GM23338 (cell line): ENCODE measurements around the gene CCDC92B. TPM values are rescaled to one million over a fixed set of nuclear protein-coding genes. Genes with fewer than 3 reads are reported as not detected.

Source experiments
- ATAC-seq: fragments of 200-7000 bp; cut with Tn5 transposase; 3 replicates; pipeline ENCODE4 v1.9.1; 2020
- DNase-seq: peaks from one replicate; pipeline ENCODE4 v3.0.0-alpha.2; 2015; ENCODE audit warnings: low spot score
- H2AFZ ChIP-seq: fragments of 200-600 bp; sonication (generic); 2 replicates; pipeline ENCODE4 v1.8.0; 2016; ENCODE audit warnings: antibody characterized with exemption, mild to moderate bottlenecking, moderate library complexity
- H3F3A ChIP-seq: fragments of 200-600 bp; sonication (generic); replicated peaks from 2 replicates; pipeline ENCODE4 v1.8.0; 2017; ENCODE audit warnings: antibody characterized with exemption, mixed run types, low read depth
- H3K27ac ChIP-seq: fragments of 200-600 bp; sonication (generic); 2 replicates; pipeline ENCODE4 v1.6.1; 2016; ENCODE audit warnings: low read depth
- H3K27me3 ChIP-seq: fragments of 200-600 bp; sonication (generic); 2 replicates; pipeline ENCODE4 v1.8.0; 2016; ENCODE audit warnings: mild to moderate bottlenecking, mixed run types, moderate library complexity; ENCODE audit not compliant: insufficient read depth
- H3K36me3 ChIP-seq: fragments of 200-600 bp; sonication (generic); 2 replicates; pipeline ENCODE4 v1.8.0; 2016; ENCODE audit warnings: mild to moderate bottlenecking; ENCODE audit not compliant: insufficient read depth
- H3K4me1 ChIP-seq: fragments of 200-600 bp; sonication (generic); 2 replicates; pipeline ENCODE4 v1.8.0; 2016; ENCODE audit warnings: mild to moderate bottlenecking, moderate library complexity; ENCODE audit not compliant: insufficient read depth
- H3K4me2 ChIP-seq: fragments of 200-600 bp; sonication (generic); 2 replicates; pipeline ENCODE4 v1.7.1; 2017; ENCODE audit warnings: mixed run types
- H3K4me3 ChIP-seq: fragments of 200-600 bp; sonication (generic); 2 replicates; pipeline ENCODE4 v1.6.1; 2016; ENCODE audit warnings: mixed run types
- H3K79me2 ChIP-seq: fragments of 200-600 bp; sonication (generic); replicated peaks from 2 replicates; pipeline ENCODE4 v1.8.0; 2017; ENCODE audit warnings: mild to moderate bottlenecking; ENCODE audit not compliant: insufficient read depth
- H3K9me2 ChIP-seq: fragments of 200-600 bp; sonication (generic); 2 replicates; pipeline ENCODE4 v1.8.0; 2017; ENCODE audit not compliant: insufficient read depth
- H4K20me1 ChIP-seq: fragments of 200-600 bp; sonication (generic); replicated peaks from 2 replicates; pipeline ENCODE4 v1.8.0; 2017; ENCODE audit warnings: mild to moderate bottlenecking; ENCODE audit not compliant: insufficient read depth
- H3K27ac Mint-ChIP-seq: 2 replicates; pipeline ENCODE4 v1.8.0; 2020; ENCODE audit warnings: inconsistent platforms, mild to moderate bottlenecking, moderate library complexity, mixed read lengths
- H3K27me3 Mint-ChIP-seq: 3 replicates; pipeline ENCODE4 v1.8.0; 2022; ENCODE audit warnings: low read depth, mild to moderate bottlenecking, moderate library complexity, mixed read lengths, inconsistent platforms; ENCODE audit not compliant: insufficient read depth, poor library complexity
- H3K36me3 Mint-ChIP-seq: 3 replicates; pipeline ENCODE4 v1.8.0; 2021; ENCODE audit warnings: low read depth, mild to moderate bottlenecking, inconsistent platforms, moderate library complexity, mixed read lengths
- H3K4me1 Mint-ChIP-seq: 3 replicates; pipeline ENCODE4 v1.8.0; 2020; ENCODE audit warnings: mild to moderate bottlenecking, inconsistent platforms, mixed read lengths
- H3K4me3 Mint-ChIP-seq: 3 replicates; pipeline ENCODE4 v1.8.0; 2021; ENCODE audit warnings: moderate library complexity, mild to moderate bottlenecking, inconsistent platforms, mixed read lengths
- H3K9me3 Mint-ChIP-seq: 3 replicates; pipeline ENCODE4 v1.8.0; 2020; ENCODE audit warnings: moderate library complexity, mild to moderate bottlenecking, inconsistent platforms, mixed read lengths
- CREB1 ChIP-seq: fragments of 250-450 bp; sonication (Bioruptor Pico); IDR thresholded peaks from 2 replicates; pipeline ENCODE4 v1.5.0; 2020; ENCODE audit warnings: low read depth, mild to moderate bottlenecking, moderate library complexity
- ETS1 ChIP-seq: IDR thresholded peaks from 2 replicates; pipeline ENCODE4 v1.6.1; 2016; ENCODE audit warnings: antibody characterized with exemption
- EZH2 ChIP-seq: fragments of 200-600 bp; sonication (generic); IDR thresholded peaks from one replicate; pipeline ENCODE4 v1.8.0; 2017; ENCODE audit warnings: antibody characterized with exemption, mild to moderate bottlenecking, low read depth; ENCODE audit not compliant: unreplicated experiment
- EZH2phosphoT487 ChIP-seq: fragments of 200-600 bp; sonication (generic); IDR thresholded peaks from one replicate; pipeline ENCODE4 v1.8.1; 2018; ENCODE audit warnings: antibody characterized with exemption; ENCODE audit not compliant: unreplicated experiment
- JUNB ChIP-seq: IDR thresholded peaks from one replicate; pipeline ENCODE4 v1.6.1; 2016; ENCODE audit warnings: antibody characterized with exemption; ENCODE audit not compliant: unreplicated experiment
- NANOG ChIP-seq: IDR thresholded peaks from 2 replicates; pipeline ENCODE4 v1.6.1; 2016; ENCODE audit warnings: antibody characterized with exemption, borderline replicate concordance
- REST ChIP-seq: IDR thresholded peaks from one replicate; pipeline ENCODE4 v1.6.1; 2018; ENCODE audit warnings: antibody characterized with exemption; ENCODE audit not compliant: unreplicated experiment
- ZNF114 ChIP-seq: fragments of 250-450 bp; sonication (Bioruptor Pico); IDR thresholded peaks from 2 replicates; pipeline ENCODE4 v1.5.0; 2020; ENCODE audit warnings: mild to moderate bottlenecking, moderate library complexity
- ZNF462 ChIP-seq: fragments of 250-450 bp; sonication (Bioruptor Pico); IDR thresholded peaks from 2 replicates; pipeline ENCODE4 v1.5.0; 2020; ENCODE audit warnings: mild to moderate bottlenecking, moderate library complexity
- polyA plus RNA-seq: library from polyadenylated mRNA; unstranded; fragments of >200 nt; fragmentation: Nextera tagmentation; extraction: Ambion mirVana; gene quantifications from 2 replicates; pipeline ENCODE4 v1.2.1, GENCODE V29; 2016
- total RNA-seq: library from RNA; depleted of rRNA; stranded (reverse); fragments of >200 nt; shearing (Covaris generic); gene quantifications from 2 replicates; pipeline ENCODE4 v1.2.3, GENCODE V29; 2014

Gene CCDC92B
- total and polyA plus RNA-seq, 2 experiments from 2014 or later, result 5.7 to 9.1 TPM

GRCh38 chr17:2750721-2751120 is 1.3 kb upstream of the CCDC92B start (continued):
- TF ChIP-seq ZNF462, result no peak
- TF ChIP-seq ETS1, result no peak

GRCh38 chr17:2749784-2750181 is 331 bp upstream of the CCDC92B start:
- peaks cover 4% of the 10 kb centered on the region for H3K27me3 Mint-ChIP-seq
- peak overlapping the region; percentile 37; the same call in 1 of the 2 replicates for H3K4me2 ChIP-seq
- no peak overlapping the region for H2AFZ ChIP-seq
- peaks cover 25% of the 10 kb centered on the region for H3K4me1 Mint-ChIP-seq
- peaks cover 19% of the 10 kb centered on the region; the same call in 1 of the 2 replicates for H3F3A ChIP-seq
- no peaks in the 10 kb centered on the region; the same call in 2 of the 3 replicates for H3K36me3 Mint-ChIP-seq
- peak; percentile 94 for DNase-seq
- no peaks in the 10 kb centered on the region for H3K36me3 ChIP-seq
- peaks cover 24% of the 10 kb centered on the region for H3K4me1 ChIP-seq
- TF ChIP-seq REST, result peak; percentile 99
- TF ChIP-seq EZH2phosphoT487, result no peak
- TF ChIP-seq JUNB, result no peak
- peak; percentile 37; the same call in 1 of the 2 replicates for TF ChIP-seq CREB1 (CRISPR knock-in tag)
- TF ChIP-seq EZH2, result no peak
- no peak for TF ChIP-seq ZNF114 (CRISPR knock-in tag)
- TF ChIP-seq ETS1, result no peak
- no peak for TF ChIP-seq NANOG
- no peaks in the 10 kb centered on the region for H3K9me2 ChIP-seq
- ATAC-seq, result peak; percentile 90
- H3K9me3 Mint-ChIP-seq, result no peaks in the 10 kb centered on the region; the same call in 2 of the 3 replicates
- no peak overlapping the region for H3K27ac Mint-ChIP-seq
- H3K4me3 ChIP-seq, result peak overlapping the region; percentile 44
- peaks cover 14% of the 10 kb centered on the region; the same call in 1 of the 2 replicates for H4K20me1 ChIP-seq
- H3K4me3 Mint-ChIP-seq, result peak overlapping the region; percentile 54
- H3K79me2 ChIP-seq, result no peaks in the 10 kb centered on the region; the same call in 1 of the 2 replicates
- H3K27ac ChIP-seq, result no peak overlapping the region
- H3K27me3 ChIP-seq, result peaks cover 16% of the 10 kb centered on the region; the same call in 1 of the 2 replicates
